ENCODE measurements around the gene ANTXR1.
A peak's percentile ranks its signal among the peaks of the same experiment; 100 is the strongest.

ANTXR1 gene

GRCh38 chr2:69089998-69090397 is 77.0 kb downstream of the ANTXR1 start:
- no peaks in the 10 kb centered on the region; a peak in 1 of 22 replicates for H3K36me3 ChIP-seq
- peaks cover 0 to 96% (median 5%) of the 10 kb centered on the region in 10 experiments; a peak in 8 of 20 replicates for H3K4me1 ChIP-seq
- H3K27me3 ChIP-seq = no peaks in the 10 kb centered on the region
- TF ChIP-seq Cebpa-rat (IDR thresholded peaks at IDR 0.05) = no peak
- peak overlapping the region in 3 of 11 experiments; percentile 71 to 93 (median 86); a peak in 6 of 22 replicates for H3K4me2 ChIP-seq
- H3K27ac ChIP-seq = peak overlapping the region in 3 of 11 experiments; percentile 64 to 92 (median 86); a peak in 6 of 22 replicates
- H3K9ac ChIP-seq = peak overlapping the region in 3 of 11 experiments; percentile 20 to 83 (median 63); a peak in 4 of 22 replicates
- no peak overlapping the region for H3K4me3 ChIP-seq
- no peaks in the 10 kb centered on the region for H3K9me3 ChIP-seq (replicated peaks in 1 of 11)
- H4K20me1 ChIP-seq = no peaks in the 10 kb centered on the region

GRCh38 chr2:69090820-69091219 is 77.8 kb downstream of the ANTXR1 start:
- Histone ChIP-seq H3K4me1 (peaks cover 0 to 96% (median 5%) of the 10 kb centered on the region in 10 experiments; a peak in 8 of 20 replicates), H3K4me2 (peak overlapping the region in 3 of 11 experiments; percentile 71 to 93 (median 86); a peak in 6 of 22 replicates), H3K27ac (peak overlapping the region in 3 of 11 experiments; percentile 13 to 92 (median 86); a peak in 5 of 22 replicates), H4K20me1 (no peaks in the 10 kb centered on the region), H3K4me3 (no peak overlapping the region), H3K9ac (peak overlapping the region in 2 of 11 experiments; percentile 21 to 83; a peak in 2 of 22 replicates), H3K9me3 (replicated peaks in 1 of 11) (peaks cover 0 to 3% (median 0%) of the 10 kb centered on the region in 11 experiments; a peak in 1 of 22 replicates), H3K36me3 (no peaks in the 10 kb centered on the region; a peak in 1 of 22 replicates), H3K27me3 (no peaks in the 10 kb centered on the region)
- no peak for TF ChIP-seq Cebpa-rat (IDR thresholded peaks at IDR 0.05)

GRCh38 chr2:69092857-69093256 is 79.9 kb downstream of the ANTXR1 start:
- Histone ChIP-seq H3K27ac (no peak overlapping the region; a peak in 1 of 22 replicates), H3K9ac (no peak overlapping the region), H3K36me3 (no peaks in the 10 kb centered on the region), H3K27me3 (no peaks in the 10 kb centered on the region), H3K9me3 (replicated peaks in 1 of 11) (peaks cover 0 to 3% (median 0%) of the 10 kb centered on the region in 11 experiments; a peak in 1 of 22 replicates), H4K20me1 (no peaks in the 10 kb centered on the region), H3K4me2 (peak overlapping the region in 2 of 11 experiments; percentile 86 to 93; a peak in 4 of 22 replicates), H3K4me1 (peaks cover 0 to 92% (median 0%) of the 10 kb centered on the region in 10 experiments; a peak in 7 of 20 replicates), H3K4me3 (no peak overlapping the region)
- TF ChIP-seq Cebpa-rat (IDR thresholded peaks at IDR 0.05) = no peak

- Histone ChIP-seq H3K27me3 (no peaks in the 10 kb centered on the region), H3K9ac (no peak overlapping the region), H3K4me1 (peaks cover 0 to 81% (median 0%) of the 10 kb centered on the region in 10 experiments; a peak in 7 of 20 replicates), H3K4me2 (peak overlapping the region in 2 of 11 experiments; percentile 51 to 68; a peak in 4 of 22 replicates), H3K36me3 (no peaks in the 10 kb centered on the region), H3K4me3 (no peak overlapping the region), H4K20me1 (no peaks in the 10 kb centered on the region), H3K9me3 (replicated peaks in 1 of 11) (peaks cover 0 to 3% (median 0%) of the 10 kb centered on the region in 11 experiments; a peak in 1 of 22 replicates), H3K27ac (peak overlapping the region in 2 of 11 experiments; percentile 8 to 49; a peak in 3 of 22 replicates)
- no peak for TF ChIP-seq Cebpa-rat (IDR thresholded peaks at IDR 0.05)
Observed at GRCh38 chr2:69095305-69095704, 82.3 kb downstream of the ANTXR1 start.

- peak overlapping the region in 2 of 11 experiments; percentile 41 to 64; a peak in 4 of 22 replicates for H3K4me2 ChIP-seq
- no peak overlapping the region for H3K9ac ChIP-seq
- TF ChIP-seq Cebpa-rat (IDR thresholded peaks at IDR 0.05) = no peak
- peak overlapping the region in 1 of 11 experiments; percentile 4; a peak in 1 of 22 replicates for H3K27ac ChIP-seq
- no peak overlapping the region for H3K4me3 ChIP-seq
- no peaks in the 10 kb centered on the region for H4K20me1 ChIP-seq
- no peaks in the 10 kb centered on the region for H3K36me3 ChIP-seq
- H3K27me3 ChIP-seq = no peaks in the 10 kb centered on the region
- H3K9me3 ChIP-seq (replicated peaks in 1 of 11) = peaks cover 0 to 3% (median 0%) of the 10 kb centered on the region in 11 experiments; a peak in 1 of 22 replicates
- peaks cover 0 to 80% (median 0%) of the 10 kb centered on the region in 10 experiments; a peak in 6 of 20 replicates for H3K4me1 ChIP-seq
Observed at GRCh38 chr2:69096326-69097095, 83.5 kb downstream of the ANTXR1 start.

- H3K4me2 ChIP-seq = peak overlapping the region in 2 of 11 experiments; percentile 41 to 64; a peak in 4 of 22 replicates
Observed at GRCh38 chr2:69097148-69097610, 84.2 kb downstream of the ANTXR1 start.

GRCh38 chr2:69097891-69098655 is 85.1 kb downstream of the ANTXR1 start:
- Histone ChIP-seq H3K27ac (no peak overlapping the region), H3K4me2 (peak overlapping the region in 1 of 11 experiments; percentile 64; a peak in 2 of 22 replicates), H3K27me3 (no peaks in the 10 kb centered on the region), H3K9me3 (replicated peaks in 1 of 11) (peaks cover 0 to 3% (median 0%) of the 10 kb centered on the region in 11 experiments; a peak in 1 of 22 replicates), H3K36me3 (0 out of 22 replicates have a peak, but pooled peaks cover 0 to 5% (median 0%) of the 10 kb centered on the region in 11 experiments), H3K4me3 (no peak overlapping the region), H4K20me1 (no peaks in the 10 kb centered on the region), H3K9ac (no peak overlapping the region), H3K4me1 (peaks cover 0 to 64% (median 0%) of the 10 kb centered on the region in 10 experiments; a peak in 4 of 20 replicates)
- TF ChIP-seq Cebpa-rat (IDR thresholded peaks at IDR 0.05) = no peak

More at GRCh38 chr2:69097148-69097610, 84.2 kb downstream of the ANTXR1 start:
- peaks cover 0 to 73% (median 0%) of the 10 kb centered on the region in 10 experiments; a peak in 4 of 20 replicates for H3K4me1 ChIP-seq
- no peak overlapping the region for H3K4me3 ChIP-seq
- no peaks in the 10 kb centered on the region for H4K20me1 ChIP-seq
- no peak overlapping the region for H3K9ac ChIP-seq
- TF ChIP-seq Cebpa-rat (IDR thresholded peaks at IDR 0.05) = no peak
- H3K9me3 ChIP-seq (replicated peaks in 1 of 11) = peaks cover 0 to 3% (median 0%) of the 10 kb centered on the region in 11 experiments; a peak in 1 of 22 replicates
- no peaks in the 10 kb centered on the region for H3K36me3 ChIP-seq
- peak overlapping the region in 1 of 11 experiments; percentile 4; a peak in 1 of 22 replicates for H3K27ac ChIP-seq
- H3K27me3 ChIP-seq = no peaks in the 10 kb centered on the region

- H3K4me1 ChIP-seq = peaks cover 0 to 53% (median 0%) of the 10 kb centered on the region in 10 experiments; a peak in 4 of 20 replicates
- H3K27me3 ChIP-seq = no peaks in the 10 kb centered on the region
- H4K20me1 ChIP-seq = no peaks in the 10 kb centered on the region
- H3K36me3 ChIP-seq = 0 out of 22 replicates have a peak, but pooled peaks cover 0 to 6% (median 0%) of the 10 kb centered on the region in 11 experiments
- peak overlapping the region in 1 of 11 experiments; percentile 52; a peak in 1 of 22 replicates for H3K4me2 ChIP-seq
- H3K9me3 ChIP-seq (replicated peaks in 1 of 11) = peaks cover 0 to 3% (median 0%) of the 10 kb centered on the region in 11 experiments; a peak in 1 of 22 replicates
- no peak overlapping the region for H3K27ac ChIP-seq
- no peak overlapping the region for H3K4me3 ChIP-seq
- no peak overlapping the region for H3K9ac ChIP-seq
- no peak for TF ChIP-seq Cebpa-rat (IDR thresholded peaks at IDR 0.05)
Observed at GRCh38 chr2:69099541-69099940, 86.6 kb downstream of the ANTXR1 start.
